Raji (cell line): ENCODE measurements around the gene TFF1.

Experiments used
- POLR2A ChIP-seq: IDR thresholded peaks from 2 replicates; pipeline ENCODE4 v1.6.1; 2011; ENCODE audit warnings: low read depth, low read length, control low read depth; ENCODE audit not compliant: insufficient read depth

The TFF1 gene

GRCh38 chr21:42362700-42363099 is 3.6 kb downstream of the TFF1 start:
- no peak for TF ChIP-seq POLR2A

- no peak for TF ChIP-seq POLR2A
Measured at GRCh38 chr21:42362198-42362597, 4.1 kb downstream of the TFF1 start.

GRCh38 chr21:42361286-42361685 is 5.0 kb downstream of the TFF1 start:
- no peak for TF ChIP-seq POLR2A

- no peak for TF ChIP-seq POLR2A
Measured at GRCh38 chr21:42360317-42360716, 6.0 kb downstream of the TFF1 start.

GRCh38 chr21:42358937-42359336 is 7.4 kb downstream of the TFF1 start:
- TF ChIP-seq POLR2A: no peak

- no peak for TF ChIP-seq POLR2A
Measured at GRCh38 chr21:42358261-42358660, 8.1 kb downstream of the TFF1 start.

GRCh38 chr21:42357307-42357706 is 9.0 kb downstream of the TFF1 start:
- no peak for TF ChIP-seq POLR2A

GRCh38 chr21:42356650-42357049 is 9.7 kb downstream of the TFF1 start:
- TF ChIP-seq POLR2A: no peak

- TF ChIP-seq POLR2A: no peak
Measured at GRCh38 chr21:42356046-42356445, 10.3 kb downstream of the TFF1 start.

GRCh38 chr21:42353623-42354022 is 12.7 kb downstream of the TFF1 start:
- TF ChIP-seq POLR2A: no peak

- TF ChIP-seq POLR2A: no peak
Measured at GRCh38 chr21:42352441-42353095, 13.8 kb downstream of the TFF1 start.

- no peak for TF ChIP-seq POLR2A
Measured at GRCh38 chr21:42351626-42352440, 14.5 kb downstream of the TFF1 start.

GRCh38 chr21:42350927-42351426 is 15.4 kb downstream of the TFF1 start, which contains the start of gene TFF2:
Gene TFF2 (minus strand): TSS chr21:42350994. CDS start chr21:42350957, 37 bp downstream.
- no peak for TF ChIP-seq POLR2A

- TF ChIP-seq POLR2A: no peak
Measured at GRCh38 chr21:42350318-42350910, 15.9 kb downstream of the TFF1 start.

GRCh38 chr21:42349420-42350317 is 16.7 kb downstream of the TFF1 start:
- no peak for TF ChIP-seq POLR2A
